ENCODE data around the gene UBE2D1.

GRCh38 chr10:58358314-58358933 lies 23.6 kb downstream of the UBE2D1 start:
- TF ChIP-seq CTCF (IDR thresholded peaks at IDR 0.05) = no peak
- TF ChIP-seq POLR2A (IDR thresholded peaks at IDR 0.05) = no peak
- TF ChIP-seq POLR2AphosphoS5 (IDR thresholded peaks at IDR 0.05) = no peak

All from prostate gland (tissue), 2 donors.